MG63 (cell line): ENCODE measurements around the gene LRRC43. TPM values are rescaled to one million over a fixed set of nuclear protein-coding genes. Genes with fewer than 3 reads are reported as not detected.

Experiments
- DNase-seq: peaks from one replicate; pipeline ENCODE4 v3.0.0-alpha.2; 2020
- H3K27me3 ChIP-seq: fragments of 250-450 bp; sonication (Bioruptor Pico); 2 replicates; pipeline ENCODE4 v1.5.1; 2020; ENCODE audit warnings: mild to moderate bottlenecking, moderate library complexity
- H3K36me3 ChIP-seq: fragments of 250-450 bp; sonication (Bioruptor Pico); 2 replicates; pipeline ENCODE4 v1.5.1; 2020; ENCODE audit warnings: mild to moderate bottlenecking, moderate library complexity
- H3K4me3 ChIP-seq: fragments of 250-450 bp; sonication (Bioruptor Pico); 2 replicates; pipeline ENCODE4 v1.5.1; 2020; ENCODE audit warnings: mild to moderate bottlenecking, moderate library complexity
- H3K9me3 ChIP-seq: fragments of 250-450 bp; sonication (Bioruptor Pico); 2 replicates; pipeline ENCODE4 v1.5.1; 2020; ENCODE audit warnings: mild to moderate bottlenecking, moderate library complexity
- total RNA-seq: library from RNA; depleted of rRNA; stranded (reverse); fragments of >200 nt; shearing (Covaris generic); gene quantifications from 2 replicates; pipeline ENCODE4 v1.2.3, GENCODE V29; 2014; ENCODE audit warnings: low replicate concordance; rRNA removed

Gene LRRC43
- total RNA-seq, 1 experiment from 2014 or later: not detected

DNA sequence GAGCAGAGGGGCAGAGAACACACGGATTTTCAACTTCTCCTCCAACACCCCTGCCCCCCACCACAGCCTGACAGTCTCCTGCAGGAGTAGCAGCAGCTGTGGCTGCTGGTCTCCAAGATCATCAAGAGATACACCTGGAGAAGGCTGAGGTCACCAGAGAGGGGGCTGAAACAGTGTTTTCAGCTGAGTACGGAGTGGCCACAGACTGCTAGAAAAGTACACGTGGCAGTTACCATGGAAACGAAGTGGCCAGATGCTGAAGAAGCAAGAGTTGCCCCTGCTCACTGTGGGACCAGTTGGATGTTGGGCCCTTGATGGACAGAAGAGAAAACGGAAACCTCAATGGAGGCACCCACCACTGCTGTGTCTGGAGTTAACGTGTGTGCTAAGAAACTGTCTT lies 47.9 kb downstream of the LRRC43 start:
- no peaks in the 10 kb centered on the region for H3K9me3 ChIP-seq
- no peaks in the 10 kb centered on the region for H3K27me3 ChIP-seq
- no peak for DNase-seq
- H3K4me3 ChIP-seq: no peak overlapping the region
- H3K36me3 ChIP-seq: peaks cover 6% of the 10 kb centered on the region; the same call in 1 of the 2 replicates

DNA sequence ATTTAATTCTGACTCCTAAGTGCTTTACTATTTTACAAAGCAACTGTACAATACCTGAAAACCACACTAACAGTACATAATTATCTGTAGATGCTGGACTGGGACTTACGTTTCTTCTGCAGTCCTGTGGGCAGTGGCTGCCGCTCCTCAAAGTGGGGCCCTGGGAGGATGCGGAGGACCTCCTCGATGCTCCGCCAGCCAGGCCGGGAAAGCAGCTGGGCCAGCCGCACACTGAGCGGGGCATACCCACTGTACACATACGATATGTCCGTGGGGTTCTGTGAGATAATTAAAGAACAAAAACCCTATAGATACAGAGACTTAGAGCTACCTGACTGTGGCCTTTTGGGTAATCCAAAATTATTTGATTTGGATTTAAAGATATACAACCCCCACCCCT lies 49.8 kb downstream of the LRRC43 start:
- Histone ChIP-seq H3K36me3 (peaks cover 7% of the 10 kb centered on the region; the same call in 1 of the 2 replicates), H3K9me3 (no peaks in the 10 kb centered on the region), H3K27me3 (no peaks in the 10 kb centered on the region), H3K4me3 (no peak overlapping the region)
- DNase-seq: no peak

DNA sequence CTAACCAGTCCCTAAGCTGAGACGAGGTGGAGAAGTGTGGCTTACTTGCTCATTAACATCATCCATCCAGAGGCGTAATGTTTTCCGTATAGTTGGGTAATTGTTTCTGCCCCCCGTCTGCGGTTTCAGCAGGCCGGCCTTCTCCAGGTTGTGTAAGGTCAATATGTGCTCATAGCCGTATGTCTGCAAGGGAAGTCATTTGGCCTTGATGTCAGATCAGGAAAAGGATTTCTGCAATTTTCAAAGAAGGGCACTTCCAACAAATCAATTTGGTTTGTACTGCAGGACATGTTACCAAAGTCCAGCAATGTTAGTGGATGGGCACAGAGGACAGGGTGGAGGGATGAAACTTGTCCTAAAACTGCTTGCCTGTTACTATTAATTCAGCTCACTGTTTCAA lies 52.8 kb downstream of the LRRC43 start:
- no peak overlapping the region for H3K4me3 ChIP-seq
- DNase-seq: no peak
- peaks cover 7% of the 10 kb centered on the region; the same call in 1 of the 2 replicates for H3K36me3 ChIP-seq
- H3K27me3 ChIP-seq: no peaks in the 10 kb centered on the region
- H3K9me3 ChIP-seq: no peaks in the 10 kb centered on the region

DNA sequence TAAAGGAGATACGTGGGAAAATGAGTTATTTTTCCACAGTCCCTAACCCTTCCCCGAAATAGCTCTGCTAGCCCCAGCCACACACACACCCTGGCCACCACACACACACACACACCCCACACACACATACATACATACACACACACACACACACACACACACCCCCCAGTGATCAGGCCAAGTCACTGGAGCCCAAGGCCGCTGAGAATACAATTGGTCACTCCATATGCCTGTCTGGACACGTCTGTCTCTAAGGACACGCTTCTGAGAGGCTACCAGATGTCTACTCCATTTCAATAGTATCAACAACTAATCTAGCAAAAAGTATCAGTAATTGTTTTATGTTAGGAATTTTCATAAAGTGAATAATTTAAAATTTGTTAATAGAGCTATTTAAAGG lies 55.9 kb downstream of the LRRC43 start:
- no peaks in the 10 kb centered on the region for H3K27me3 ChIP-seq
- H3K4me3 ChIP-seq: no peak overlapping the region
- H3K9me3 ChIP-seq: no peaks in the 10 kb centered on the region
- H3K36me3 ChIP-seq: peaks cover 5% of the 10 kb centered on the region; the same call in 1 of the 2 replicates
- no peak for DNase-seq

GRCh38 chr12:122243965-122244364 lies 61.0 kb downstream of the LRRC43 start:
- DNase-seq: no peak

DNA sequence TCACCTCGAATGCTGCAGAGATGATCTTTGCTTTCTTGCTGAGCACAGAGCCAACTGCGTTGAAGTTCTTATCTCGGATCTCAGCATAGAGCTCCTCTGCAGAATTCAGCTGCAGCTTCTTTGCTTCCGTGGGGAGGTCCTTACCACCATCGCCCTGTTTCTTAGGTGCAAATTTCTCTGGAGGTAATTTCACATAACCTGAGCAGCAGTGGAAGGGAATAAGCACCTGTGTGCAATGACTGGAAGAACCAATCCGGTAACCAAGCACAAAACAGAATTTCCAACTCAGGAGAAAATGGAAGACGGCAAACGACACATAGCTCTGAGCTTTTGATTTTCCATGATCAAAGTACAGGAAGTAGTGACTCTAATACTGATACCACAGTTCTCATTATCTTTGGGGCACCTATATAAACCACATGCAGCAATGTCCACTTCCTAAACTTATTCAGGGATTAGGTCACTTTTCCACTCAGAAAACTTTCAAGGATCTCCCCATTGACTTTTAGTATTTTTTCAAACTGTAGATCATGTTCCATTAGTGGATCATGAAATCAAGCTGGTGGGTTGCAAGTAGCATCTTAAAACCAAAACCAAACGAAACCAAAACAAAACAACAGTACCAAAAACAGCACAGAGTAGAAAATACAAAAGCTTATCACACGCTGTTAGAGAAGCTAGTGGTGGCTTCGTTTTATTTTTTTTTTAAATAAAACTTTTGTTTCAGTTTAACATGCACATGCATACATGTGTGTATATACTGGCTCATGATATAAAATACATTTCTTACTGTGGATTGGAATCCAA lies 61.8 kb downstream of the LRRC43 start:
- Histone ChIP-seq H3K36me3 (no peaks in the 10 kb centered on the region; the same call in none of the 2 replicates), H3K27me3 (no peaks in the 10 kb centered on the region), H3K4me3 (no peak overlapping the region), H3K9me3 (no peaks in the 10 kb centered on the region)
- no peak for DNase-seq

More at GRCh38 chr12:122243965-122244364, 61.0 kb downstream of the LRRC43 start:
- no peak overlapping the region for H3K4me3 ChIP-seq
- no peaks in the 10 kb centered on the region for H3K27me3 ChIP-seq
- no peaks in the 10 kb centered on the region; the same call in none of the 2 replicates for H3K36me3 ChIP-seq
- H3K9me3 ChIP-seq: no peaks in the 10 kb centered on the region

DNA sequence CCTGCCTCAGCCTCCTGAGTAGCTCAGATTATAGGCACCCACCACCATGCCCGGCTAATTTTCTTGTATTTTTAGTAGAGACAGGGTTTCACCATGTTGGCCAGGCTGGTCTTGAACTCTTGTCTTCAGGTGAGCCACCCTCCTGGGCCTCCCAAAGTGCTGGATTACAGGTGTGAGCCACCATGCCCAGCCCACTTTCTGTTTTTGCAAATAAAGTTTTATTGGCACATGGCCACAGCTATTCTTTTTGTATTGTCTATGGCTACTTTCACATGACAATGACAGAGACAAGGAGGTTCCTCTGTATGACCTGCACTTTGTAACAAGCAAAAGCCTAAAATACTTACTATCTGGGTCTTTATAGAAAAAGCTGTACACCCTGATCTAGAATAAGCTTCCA lies 62.6 kb downstream of the LRRC43 start:
- Histone ChIP-seq H3K36me3 (no peaks in the 10 kb centered on the region; the same call in none of the 2 replicates), H3K27me3 (no peaks in the 10 kb centered on the region), H3K4me3 (no peak overlapping the region), H3K9me3 (no peaks in the 10 kb centered on the region)
- no peak for DNase-seq

DNA sequence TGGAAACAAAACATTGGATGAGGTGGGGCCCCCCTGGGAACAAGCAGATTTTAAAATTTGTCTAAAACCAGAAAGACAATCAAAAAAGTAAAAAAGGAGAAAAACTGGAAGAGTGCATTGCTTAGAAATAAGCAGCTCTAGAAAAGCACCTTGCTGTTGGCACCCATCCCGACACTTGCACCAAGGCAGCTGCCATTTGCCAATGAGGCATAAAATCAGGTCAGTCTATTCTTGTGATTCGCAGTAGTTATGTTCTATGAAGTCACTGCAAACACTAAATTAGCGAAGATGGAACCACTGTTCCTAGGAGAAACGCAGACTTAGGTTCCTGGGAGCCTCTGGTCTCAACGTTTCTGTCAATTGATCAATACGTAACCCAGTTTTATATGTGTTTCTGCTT lies 67.1 kb downstream of the LRRC43 start:
- Histone ChIP-seq H3K36me3 (no peaks in the 10 kb centered on the region; the same call in 1 of the 2 replicates), H3K4me3 (no peak overlapping the region), H3K27me3 (no peaks in the 10 kb centered on the region), H3K9me3 (no peaks in the 10 kb centered on the region)
- DNase-seq: no peak

DNA sequence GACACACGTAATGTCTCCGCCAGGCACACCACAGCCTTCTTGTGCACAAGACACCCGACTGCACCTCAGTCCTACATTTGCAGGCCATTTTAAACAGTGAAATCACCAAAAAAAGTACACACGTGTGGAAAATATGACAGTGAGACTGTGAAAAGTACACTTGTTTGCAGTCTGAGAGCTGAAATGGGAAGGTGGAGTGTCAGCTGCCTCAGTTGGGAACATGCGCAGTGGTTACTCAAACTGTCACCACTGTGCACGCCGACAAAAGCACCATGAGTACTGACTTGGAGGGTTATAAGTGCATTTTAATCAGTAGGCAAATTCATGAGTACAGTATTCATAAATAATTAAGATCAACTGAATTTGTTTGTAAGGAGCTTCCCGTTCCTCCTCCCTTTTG lies 67.6 kb downstream of the LRRC43 start:
- no peak for DNase-seq
- H3K9me3 ChIP-seq: no peaks in the 10 kb centered on the region
- H3K4me3 ChIP-seq: no peak overlapping the region
- H3K36me3 ChIP-seq: no peaks in the 10 kb centered on the region; the same call in 1 of the 2 replicates
- no peaks in the 10 kb centered on the region for H3K27me3 ChIP-seq

Other genes with a start within 250 kb of the LRRC43 start
- 1.8 and 2.4 TPM in 2 replicates for gene BCL7A, start 161.2 kb upstream of the LRRC43 start, total RNA-seq
- gene MLXIP, start 104.4 kb upstream of the LRRC43 start, total RNA-seq: 3.5 and 4.0 TPM in 2 replicates
- gene IL31, start 8.9 kb upstream of the LRRC43 start, total RNA-seq: not detected in 2 replicates
- not detected in 2 replicates for gene B3GNT4, start 20.6 kb downstream of the LRRC43 start, total RNA-seq
- 70.9 and 74.7 TPM in 2 replicates for gene DIABLO, start 42.9 kb downstream of the LRRC43 start, total RNA-seq
- 13.6 and 16.4 TPM in 2 replicates for gene VPS33A, start 83.4 kb downstream of the LRRC43 start, total RNA-seq
- gene CLIP1, start 239.5 kb downstream of the LRRC43 start, total RNA-seq: 23.9 and 75.3 TPM in 2 replicates